GM19468 (cell line): ENCODE measurements around the gene PDGFA.

ENCODE experiments used
- ATAC-seq: cut with Tn5 transposase; IDR thresholded peaks from one replicate; pipeline ENCODE4 v1.9.1; 2021; ENCODE audit warnings: mild to moderate bottlenecking, moderate library complexity, moderate number of reproducible peaks; ENCODE audit not compliant: unreplicated experiment; ENCODE audit errors: extremely low read depth

The PDGFA gene

GRCh38 chr7:494906-495305 is 24.7 kb downstream of the PDGFA start:
- no peak for ATAC-seq

GRCh38 chr7:494259-494687 is 25.4 kb downstream of the PDGFA start:
- no peak for ATAC-seq

GRCh38 chr7:493661-494251 is 25.9 kb downstream of the PDGFA start:
- ATAC-seq = no peak

GRCh38 chr7:492714-493065 is 27.0 kb downstream of the PDGFA start:
- no peak for ATAC-seq

GRCh38 chr7:491958-492713 is 27.5 kb downstream of the PDGFA start:
- ATAC-seq = no peak

GRCh38 chr7:491292-491957 is 28.2 kb downstream of the PDGFA start:
- no peak for ATAC-seq

GRCh38 chr7:490461-491291 is 29.0 kb downstream of the PDGFA start:
- ATAC-seq = no peak

- no peak for ATAC-seq
Observed at GRCh38 chr7:489876-490275, 29.8 kb downstream of the PDGFA start.

GRCh38 chr7:486216-486743 is 33.4 kb downstream of the PDGFA start:
- no peak for ATAC-seq

- ATAC-seq = no peak
Observed at GRCh38 chr7:485188-486081, 34.2 kb downstream of the PDGFA start.

- no peak for ATAC-seq
Observed at GRCh38 chr7:484356-485101, 35.1 kb downstream of the PDGFA start.

GRCh38 chr7:483656-484355 is 35.8 kb downstream of the PDGFA start:
- ATAC-seq = no peak

GRCh38 chr7:482521-483083 is 37.0 kb downstream of the PDGFA start:
- no peak for ATAC-seq

- no peak for ATAC-seq
Observed at GRCh38 chr7:481219-481930, 38.3 kb downstream of the PDGFA start.

- ATAC-seq = no peak
Observed at GRCh38 chr7:480531-481218, 39.0 kb downstream of the PDGFA start.

- no peak for ATAC-seq
Observed at GRCh38 chr7:479948-480499, 39.6 kb downstream of the PDGFA start.
